Esophagus muscularis mucosa (tissue), 3 donors: Measurements from ENCODE around the gene TOPORS.

Source experiments
- CTCF ChIP-seq, 3 experiments: fragments of 200-600 bp in 2 of 3; fragments of 450-650 bp in 1 of 3; sonication (generic) in 2 of 3; IDR thresholded peaks; one replicate each; pipeline ENCODE4 v1.5.1; 2017 to 2019; ENCODE audit warnings: antibody characterized with exemption in 3 of 3, mild to moderate bottlenecking in 2 of 3, moderate library complexity in 1 of 3
- POLR2AphosphoS5 ChIP-seq, 2 donors: sonication (generic); formaldehyde crosslinking; IDR thresholded peaks; one replicate each; pipeline ENCODE4 v1.6.1; 2017; ENCODE audit warnings: antibody characterized with exemption in 2 of 2

GRCh38 chr9:32566770-32567169 lies 14.4 kb upstream of the TOPORS start:
- no peak for TF ChIP-seq CTCF (IDR thresholded peaks at IDR 0.05)
- TF ChIP-seq POLR2AphosphoS5 (IDR thresholded peaks at IDR 0.05), result no peak
